GM12872 (cell line): Measurements from ENCODE around the gene FAM131A.

Experiments used
- TF ChIP-seq, protein P1 (sequence below): IDR thresholded peaks from 3 replicates; pipeline ENCODE4 v1.5.1; 2011; ENCODE audit warnings: low read depth, mild to moderate bottlenecking, low read length, moderate library complexity; ENCODE audit not compliant: insufficient read depth

FAM131A gene

DNA sequence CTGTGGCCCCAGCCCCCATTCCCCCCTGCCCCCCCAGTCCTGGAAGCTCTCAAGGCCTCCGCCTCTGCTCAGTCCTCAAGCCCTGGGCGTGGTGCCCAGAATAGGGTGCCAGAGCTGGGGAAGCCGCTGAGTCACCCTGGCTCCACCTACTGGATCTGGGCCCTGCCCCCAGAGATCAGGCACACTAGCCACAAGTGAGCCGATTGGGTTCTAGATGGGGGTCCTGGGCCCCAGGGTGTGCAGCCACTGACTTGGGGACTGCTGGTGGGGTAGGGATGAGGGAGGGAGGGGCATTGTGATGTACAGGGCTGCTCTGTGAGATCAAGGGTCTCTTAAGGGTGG lies 17.3 kb upstream of the FAM131A start:
- TF ChIP-seq, protein P1, sequence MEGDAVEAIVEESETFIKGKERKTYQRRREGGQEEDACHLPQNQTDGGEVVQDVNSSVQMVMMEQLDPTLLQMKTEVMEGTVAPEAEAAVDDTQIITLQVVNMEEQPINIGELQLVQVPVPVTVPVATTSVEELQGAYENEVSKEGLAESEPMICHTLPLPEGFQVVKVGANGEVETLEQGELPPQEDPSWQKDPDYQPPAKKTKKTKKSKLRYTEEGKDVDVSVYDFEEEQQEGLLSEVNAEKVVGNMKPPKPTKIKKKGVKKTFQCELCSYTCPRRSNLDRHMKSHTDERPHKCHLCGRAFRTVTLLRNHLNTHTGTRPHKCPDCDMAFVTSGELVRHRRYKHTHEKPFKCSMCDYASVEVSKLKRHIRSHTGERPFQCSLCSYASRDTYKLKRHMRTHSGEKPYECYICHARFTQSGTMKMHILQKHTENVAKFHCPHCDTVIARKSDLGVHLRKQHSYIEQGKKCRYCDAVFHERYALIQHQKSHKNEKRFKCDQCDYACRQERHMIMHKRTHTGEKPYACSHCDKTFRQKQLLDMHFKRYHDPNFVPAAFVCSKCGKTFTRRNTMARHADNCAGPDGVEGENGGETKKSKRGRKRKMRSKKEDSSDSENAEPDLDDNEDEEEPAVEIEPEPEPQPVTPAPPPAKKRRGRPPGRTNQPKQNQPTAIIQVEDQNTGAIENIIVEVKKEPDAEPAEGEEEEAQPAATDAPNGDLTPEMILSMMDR: no peak

DNA sequence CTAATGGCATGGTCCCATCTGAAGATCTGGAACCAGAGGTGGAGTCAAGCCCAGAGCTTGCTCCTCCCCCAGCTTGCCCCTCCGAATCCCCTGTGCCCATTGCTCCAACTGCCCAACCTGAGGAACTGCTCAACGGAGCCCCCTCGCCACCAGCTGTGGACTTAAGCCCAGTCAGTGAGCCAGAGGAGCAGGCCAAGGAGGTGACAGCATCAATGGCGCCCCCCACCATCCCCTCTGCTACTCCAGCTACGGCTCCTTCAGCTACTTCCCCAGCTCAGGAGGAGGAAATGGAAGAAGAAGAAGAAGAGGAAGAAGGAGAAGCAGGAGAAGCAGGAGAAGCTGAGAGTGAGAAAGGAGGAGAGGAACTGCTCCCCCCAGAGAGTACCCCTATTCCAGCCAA lies 15.7 kb upstream of the FAM131A start:
- TF ChIP-seq, protein P1: no peak

DNA sequence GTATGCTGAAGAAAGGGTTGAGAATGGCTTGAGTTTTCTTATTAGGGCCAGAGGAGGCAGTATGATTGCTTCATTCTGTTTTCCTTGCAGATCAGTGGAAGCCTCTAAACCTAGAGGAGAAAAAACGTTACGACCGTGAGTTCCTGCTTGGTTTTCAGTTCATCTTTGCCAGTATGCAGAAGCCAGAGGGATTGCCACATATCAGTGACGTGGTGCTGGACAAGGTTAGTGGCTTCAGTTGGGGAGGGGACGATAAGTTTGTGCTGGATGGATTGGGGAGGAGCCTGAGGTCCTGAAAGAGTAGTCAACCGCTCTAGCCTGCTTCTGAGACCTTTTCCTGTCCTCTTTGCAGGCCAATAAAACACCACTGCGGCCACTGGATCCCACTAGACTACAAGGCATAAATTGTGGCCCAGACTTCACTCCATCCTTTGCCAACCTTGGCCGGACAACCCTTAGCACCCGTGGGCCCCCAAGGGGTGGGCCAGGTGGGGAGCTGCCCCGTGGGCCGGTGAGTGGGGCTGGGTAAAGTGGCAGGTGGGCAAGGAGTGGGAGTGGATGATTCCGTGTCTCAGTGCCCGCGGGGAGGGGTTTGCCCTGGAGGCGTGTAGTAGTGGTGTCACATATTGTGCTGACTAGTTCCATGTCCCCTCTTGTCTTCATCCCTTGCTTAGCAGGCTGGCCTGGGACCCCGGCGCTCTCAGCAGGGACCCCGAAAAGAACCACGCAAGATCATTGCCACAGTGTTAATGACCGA lies 14.5 kb upstream of the FAM131A start:
- TF ChIP-seq, protein P1: no peak

DNA sequence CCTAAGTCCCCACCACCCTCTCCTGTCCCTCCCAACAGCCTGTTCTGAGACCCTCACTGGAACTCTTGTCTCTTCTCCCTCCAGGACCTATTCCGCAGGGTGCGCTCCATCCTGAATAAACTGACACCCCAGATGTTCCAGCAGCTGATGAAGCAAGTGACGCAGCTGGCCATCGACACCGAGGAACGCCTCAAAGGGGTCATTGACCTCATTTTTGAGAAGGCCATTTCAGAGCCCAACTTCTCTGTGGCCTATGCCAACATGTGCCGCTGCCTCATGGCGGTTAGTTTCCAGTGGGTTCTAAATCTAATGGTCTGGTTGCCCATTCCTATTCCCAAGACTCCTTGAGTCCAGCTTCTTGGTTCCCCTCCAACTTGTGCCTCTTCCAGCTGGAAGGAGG lies 13.7 kb upstream of the FAM131A start:
- TF ChIP-seq, protein P1: no peak

DNA sequence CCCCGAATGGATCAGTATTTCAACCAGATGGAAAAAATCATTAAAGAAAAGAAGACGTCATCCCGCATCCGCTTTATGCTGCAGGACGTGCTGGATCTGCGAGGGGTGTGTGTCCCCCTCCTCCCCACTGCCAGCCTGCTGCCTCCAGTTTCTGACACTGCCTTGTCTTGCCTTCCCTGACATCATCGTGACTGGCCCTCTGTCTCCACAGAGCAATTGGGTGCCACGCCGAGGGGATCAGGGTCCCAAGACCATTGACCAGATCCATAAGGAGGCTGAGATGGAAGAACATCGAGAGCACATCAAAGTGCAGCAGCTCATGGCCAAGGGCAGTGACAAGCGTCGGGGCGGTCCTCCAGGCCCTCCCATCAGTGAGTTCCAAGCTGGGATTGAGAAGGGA lies 12.1 kb upstream of the FAM131A start:
- TF ChIP-seq, protein P1: no peak

DNA sequence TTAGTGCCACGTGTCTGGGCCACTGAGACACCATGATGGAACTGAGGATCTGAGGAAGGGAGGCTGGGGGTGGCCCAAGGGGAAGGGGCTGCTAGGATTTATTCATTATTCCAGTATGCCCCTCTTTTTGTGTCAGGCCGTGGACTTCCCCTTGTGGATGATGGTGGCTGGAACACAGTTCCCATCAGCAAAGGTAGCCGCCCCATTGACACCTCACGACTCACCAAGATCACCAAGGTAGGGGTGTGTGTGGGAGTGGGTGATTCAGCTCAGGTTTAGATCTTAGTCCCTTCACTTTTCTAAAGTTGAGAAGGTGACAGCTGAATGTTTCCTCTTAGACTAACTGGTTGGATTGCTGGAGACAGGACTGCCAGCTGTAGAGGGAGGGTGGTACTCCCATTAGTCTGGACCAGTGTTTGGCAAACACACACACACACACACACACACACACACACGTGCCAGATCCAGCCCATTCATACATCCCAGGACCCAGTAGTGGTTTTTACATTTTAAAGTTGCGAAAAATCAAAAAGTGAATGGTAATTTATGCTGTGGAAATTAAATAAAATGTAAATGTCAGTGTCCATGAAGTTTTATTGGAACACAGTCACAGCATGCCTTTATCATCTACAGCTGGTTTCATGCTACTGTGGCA lies 11.6 kb upstream of the FAM131A start:
- TF ChIP-seq, protein P1: no peak

DNA sequence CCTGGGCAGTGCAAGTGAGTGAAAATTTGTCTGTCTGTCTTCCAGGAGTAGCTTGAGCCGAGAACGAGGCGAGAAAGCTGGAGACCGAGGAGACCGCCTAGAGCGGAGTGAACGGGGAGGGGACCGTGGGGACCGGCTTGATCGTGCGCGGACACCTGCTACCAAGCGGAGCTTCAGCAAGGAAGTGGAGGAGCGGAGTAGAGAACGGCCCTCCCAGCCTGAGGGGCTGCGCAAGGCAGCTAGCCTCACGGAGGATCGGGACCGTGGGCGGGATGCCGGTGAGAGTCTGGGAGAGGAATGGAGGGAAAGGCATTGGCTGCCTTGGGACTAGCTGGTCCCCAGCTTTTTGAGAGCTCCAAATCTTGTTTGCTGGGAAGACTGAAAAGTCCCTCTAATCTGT lies 10.2 kb upstream of the FAM131A start:
- TF ChIP-seq, protein P1: no peak
